H9 (cell line): ENCODE results near the gene CD300A. TPM values are rescaled to one million over a fixed set of nuclear protein-coding genes. Genes with fewer than 3 reads are reported as not detected.

Experiments used
- DNase-seq: peaks from one replicate; pipeline ENCODE4 v3.0.0-alpha.2; 2017
- H2AFZ ChIP-seq: one replicate; pipeline ENCODE4 v1.6.1; 2013; ENCODE audit warnings: mild to moderate bottlenecking, low read length, control low read depth, moderate library complexity
- H2AK5ac ChIP-seq: 2 replicates; pipeline ENCODE4 v1.6.1; 2013; ENCODE audit warnings: low read length, control low read depth, mixed read lengths; ENCODE audit not compliant: insufficient read length
- H2BK120ac ChIP-seq: one replicate; pipeline ENCODE4 v1.6.1; 2013; ENCODE audit warnings: low read depth, mild to moderate bottlenecking, low read length, control low read depth, inconsistent platforms; ENCODE audit not compliant: poor library complexity, severe bottlenecking
- H2BK12ac ChIP-seq: 2 replicates; pipeline ENCODE4 v1.6.1; 2013; ENCODE audit warnings: low read length, control low read depth, mixed read lengths, low read depth; ENCODE audit not compliant: insufficient read length
- H2BK15ac ChIP-seq: 2 replicates; pipeline ENCODE4 v1.6.1; 2013; ENCODE audit warnings: low read depth, low read length, control low read depth
- H2BK20ac ChIP-seq: one replicate; pipeline ENCODE4 v1.6.1; 2013; ENCODE audit warnings: low read depth, mild to moderate bottlenecking, low read length, control low read depth, inconsistent platforms; ENCODE audit not compliant: poor library complexity, severe bottlenecking
- H2BK5ac ChIP-seq: 2 replicates; pipeline ENCODE4 v1.6.1; 2013; ENCODE audit warnings: low read length, control low read depth, mixed read lengths; ENCODE audit not compliant: insufficient read length
- H3K14ac ChIP-seq: 2 replicates; pipeline ENCODE4 v1.6.1; 2013; ENCODE audit warnings: low read length, control low read depth; ENCODE audit not compliant: insufficient read depth
- H3K18ac ChIP-seq: 2 replicates; pipeline ENCODE4 v1.6.1; 2013; ENCODE audit warnings: low read depth, mild to moderate bottlenecking, mixed read lengths, low read length, control low read depth; ENCODE audit not compliant: insufficient read length
- H3K23ac ChIP-seq: 2 replicates; pipeline ENCODE4 v1.6.1; 2013; ENCODE audit warnings: low read length, control low read depth, mixed read lengths, low read depth; ENCODE audit not compliant: insufficient read length
- H3K23me2 ChIP-seq: 2 replicates; pipeline ENCODE4 v1.6.1; 2013; ENCODE audit warnings: low read depth, mild to moderate bottlenecking, mixed read lengths, low read length, control low read depth; ENCODE audit not compliant: insufficient read length, poor library complexity, severe bottlenecking
- H3K27ac ChIP-seq: 2 replicates; pipeline ENCODE4 v1.5.1; 2013; ENCODE audit warnings: low read length, control low read depth, mixed read lengths, low read depth; ENCODE audit not compliant: insufficient read length
- H3K27me3 ChIP-seq: 2 replicates; pipeline ENCODE4 v1.6.1; 2013; ENCODE audit warnings: low read length, control low read depth, inconsistent platforms; ENCODE audit not compliant: insufficient read depth
- H3K4ac ChIP-seq: 2 replicates; pipeline ENCODE4 v1.6.1; 2013; ENCODE audit warnings: low read depth, mild to moderate bottlenecking, control low read depth, inconsistent platforms, low read length, moderate library complexity
- H3K4me1 ChIP-seq: 2 replicates; pipeline ENCODE4 v1.6.1; 2013; ENCODE audit warnings: low read length, control low read depth, inconsistent platforms; ENCODE audit not compliant: insufficient read depth
- H3K4me2 ChIP-seq: 2 replicates; pipeline ENCODE4 v1.6.1; 2013; ENCODE audit warnings: low read length, control low read depth, mixed read lengths; ENCODE audit not compliant: insufficient read length, insufficient read depth
- H3K56ac ChIP-seq: 2 replicates; pipeline ENCODE4 v1.6.1; 2013; ENCODE audit warnings: low read depth, mild to moderate bottlenecking, mixed read lengths, low read length, control low read depth; ENCODE audit not compliant: insufficient read length
- H3K79me1 ChIP-seq: 2 replicates; pipeline ENCODE4 v1.6.1; 2013; ENCODE audit warnings: low read depth, mild to moderate bottlenecking, moderate library complexity, low read length, control low read depth, inconsistent platforms; ENCODE audit not compliant: insufficient read depth, poor library complexity, severe bottlenecking
- H3K79me2 ChIP-seq: 2 replicates; pipeline ENCODE4 v1.6.1; 2013; ENCODE audit warnings: low read length, control low read depth, inconsistent platforms; ENCODE audit not compliant: insufficient read depth
- H3K9ac ChIP-seq: 2 replicates; pipeline ENCODE4 v1.6.1; 2013; ENCODE audit warnings: low read length, control low read depth, mixed read lengths; ENCODE audit not compliant: insufficient read length; ENCODE audit errors: extremely low read depth
- H3K9me3 ChIP-seq: one replicate; pipeline ENCODE4 v1.6.1; 2013; ENCODE audit warnings: low read depth, low read length, inconsistent platforms; ENCODE audit not compliant: control insufficient read depth
- H3T11ph ChIP-seq: one replicate; pipeline ENCODE4 v1.6.1; 2013; ENCODE audit warnings: mild to moderate bottlenecking, low read length, control low read depth, inconsistent platforms
- H4K20me1 ChIP-seq: one replicate; pipeline ENCODE4 v1.6.1; 2013; ENCODE audit not compliant: control insufficient read depth, insufficient read length, insufficient read depth
- H4K5ac ChIP-seq: 2 replicates; pipeline ENCODE4 v1.6.1; 2013; ENCODE audit warnings: low read depth, mild to moderate bottlenecking, mixed read lengths, low read length, control low read depth; ENCODE audit not compliant: insufficient read length
- H4K8ac ChIP-seq: replicated peaks from 2 replicates; pipeline ENCODE4 v1.6.1; 2013; ENCODE audit warnings: low read length, control low read depth, mixed read lengths, low read depth; ENCODE audit not compliant: insufficient read length
- H4K91ac ChIP-seq: 2 replicates; pipeline ENCODE4 v1.6.1; 2013; ENCODE audit warnings: low read depth, mild to moderate bottlenecking, moderate library complexity, mixed read lengths, low read length, control low read depth; ENCODE audit not compliant: insufficient read length
- H3K27ac Mint-ChIP-seq, 3 experiments: 2 replicates in 2 of 3; 3 replicates in 1 of 3; pipeline ENCODE4 v1.8.0; 2020 to 2021; ENCODE audit warnings: mixed read lengths in 3 of 3, mild to moderate bottlenecking in 1 of 3, moderate library complexity in 1 of 3
- H3K27me3 Mint-ChIP-seq: 2 replicates; pipeline ENCODE4 v1.8.0; 2021; ENCODE audit warnings: low read depth, mild to moderate bottlenecking, moderate library complexity, mixed read lengths
- H3K36me3 Mint-ChIP-seq, 3 experiments: 2 replicates in 2 of 3; 3 replicates in 1 of 3; pipeline ENCODE4 v1.8.0; 2020 to 2021; ENCODE audit warnings: low read depth in 3 of 3, mixed read lengths in 3 of 3; ENCODE audit not compliant: insufficient read depth in 1 of 3
- H3K4me1 Mint-ChIP-seq, 2 experiments: 2 replicates each; pipeline ENCODE4 v1.8.0; 2020; ENCODE audit warnings: mixed read lengths in 2 of 2
- H3K4me3 Mint-ChIP-seq, 2 experiments: 2 replicates in 1 of 2; 3 replicates in 1 of 2; pipeline ENCODE4 v1.8.0; 2020 to 2021; ENCODE audit warnings: mild to moderate bottlenecking in 2 of 2, mixed read lengths in 2 of 2, moderate library complexity in 1 of 2
- H3K9me3 Mint-ChIP-seq, 2 experiments: 2 replicates in 1 of 2; 3 replicates in 1 of 2; pipeline ENCODE4 v1.8.0; 2020; ENCODE audit warnings: mild to moderate bottlenecking in 2 of 2, mixed read lengths in 2 of 2, moderate library complexity in 1 of 2
- CTCF ChIP-seq: fragments of 200-600 bp; sonication (generic); conservative IDR thresholded peaks from 3 replicates; pipeline ENCODE4 v1.8.0; 2021; ENCODE audit warnings: antibody characterized with exemption, mild to moderate bottlenecking
- WGBS: extraction: QIAGEN DNeasy Blood & Tissue Kit; methylation state at CpG from one replicate; pipeline ENCODE4 v1.1.7; 2013; ENCODE audit warnings: missing lambda C conversion rate, low lambda C conversion rate, mixed read lengths; ENCODE audit not compliant: insufficient read length; ENCODE audit errors: extremely low coverage; 5-methylcytosine and 5-hydroxymethylcytosine counted together
- total RNA-seq: library from RNA; stranded (reverse); gene quantifications from 2 replicates; pipeline ENCODE4 v1.2.1, GENCODE V29; 2021

CD300A gene
- total RNA-seq, 1 experiment from 2014 or later, result not detected

GRCh38 chr17:74465378-74466110, 890 bp upstream of the CD300A start:
- H3K79me2 ChIP-seq, result no peaks in the 10 kb centered on the region
- no peak overlapping the region for H4K5ac ChIP-seq
- H3K79me1 ChIP-seq, result no peaks in the 10 kb centered on the region
- no peak overlapping the region for H2BK15ac ChIP-seq
- 100% methylated on average over 4 of the region's 8 CpGs for WGBS
- no peak overlapping the region for H3K4ac ChIP-seq
- DNase-seq, result no peak
- no peak overlapping the region for H3K18ac ChIP-seq
- Mint-ChIP-seq H3K36me3 (no peaks in the 10 kb centered on the region; a peak in 1 of 7 replicates), H3K4me3 (no peak overlapping the region), H3K4me1 (peaks cover 4 to 7% of the 10 kb centered on the region in 2 experiments), H3K27ac (no peak overlapping the region), H3K27me3 (peaks cover 11% of the 10 kb centered on the region), H3K9me3 (no peaks in the 10 kb centered on the region)
- no peak overlapping the region for H2BK12ac ChIP-seq
- peaks cover 6% of the 10 kb centered on the region for H3K23me2 ChIP-seq
- H2BK5ac ChIP-seq, result no peak overlapping the region
- H3K9me3 ChIP-seq, result no peaks in the 10 kb centered on the region
- no peak overlapping the region for H2AK5ac ChIP-seq
- no peaks in the 10 kb centered on the region for H3K4me1 ChIP-seq
- no peak for TF ChIP-seq CTCF
- H2BK20ac ChIP-seq, result no peak overlapping the region
- H3K27ac ChIP-seq, result no peak overlapping the region
- H2BK120ac ChIP-seq, result no peak overlapping the region
- no peak overlapping the region for H3T11ph ChIP-seq
- H3K4me2 ChIP-seq, result no peak overlapping the region
- H3K27me3 ChIP-seq, result peaks cover 4% of the 10 kb centered on the region; the same call in 1 of the 2 replicates
- no peaks in the 10 kb centered on the region for H4K20me1 ChIP-seq
- no peak overlapping the region for H4K91ac ChIP-seq
- H3K14ac ChIP-seq, result no peak overlapping the region
- no peak overlapping the region for H3K56ac ChIP-seq
- H3K23ac ChIP-seq, result no peak overlapping the region
- no peak overlapping the region for H3K9ac ChIP-seq
- H4K8ac ChIP-seq, result no peak overlapping the region
- H2AFZ ChIP-seq, result no peak overlapping the region
